Liver (tissue), 3 donors: Measurements from ENCODE around the gene PFN1.

Source experiments
- EGR1 ChIP-seq, 2 donors: IDR thresholded peaks; 2 replicates each; pipeline ENCODE4 v1.6.1; 2016 to 2018; ENCODE audit warnings: antibody characterized with exemption in 2 of 2, low read depth in 2 of 2
- JUND ChIP-seq, 2 donors: IDR thresholded peaks; 2 replicates each; pipeline ENCODE4 v1.6.1; 2016; ENCODE audit warnings: antibody characterized with exemption in 2 of 2
- REST ChIP-seq: IDR thresholded peaks from 2 replicates; pipeline ENCODE4 v1.6.1; 2016; ENCODE audit warnings: antibody characterized with exemption, mild to moderate bottlenecking
- RXRA ChIP-seq, 2 donors: IDR thresholded peaks; 2 replicates each; pipeline ENCODE4 v1.6.1; 2017 to 2018; ENCODE audit warnings: antibody characterized with exemption in 2 of 2, mild to moderate bottlenecking in 1 of 2
- SP1 ChIP-seq: IDR thresholded peaks from 2 replicates; pipeline ENCODE4 v1.6.1; 2018; ENCODE audit warnings: antibody characterized with exemption, mild to moderate bottlenecking
- TAF1 ChIP-seq: conservative IDR thresholded peaks from 2 replicates; pipeline ENCODE4 v1.6.1; 2016; ENCODE audit warnings: antibody characterized with exemption, mild to moderate bottlenecking
- TF ChIP-seq, protein P1 (sequence below): fragments of 150-350 bp; IDR thresholded peaks from 2 replicates; pipeline ENCODE4 v1.5.1; 2017; ENCODE audit warnings: improper control_type of control experiment, low read depth, low read length; ENCODE audit not compliant: missing input control
- donor health status: healthy.
- donor health status: healthy.

GRCh38 chr17:4901648-4902344 is 46.5 kb downstream of the PFN1 start:
- TF ChIP-seq, protein P1, sequence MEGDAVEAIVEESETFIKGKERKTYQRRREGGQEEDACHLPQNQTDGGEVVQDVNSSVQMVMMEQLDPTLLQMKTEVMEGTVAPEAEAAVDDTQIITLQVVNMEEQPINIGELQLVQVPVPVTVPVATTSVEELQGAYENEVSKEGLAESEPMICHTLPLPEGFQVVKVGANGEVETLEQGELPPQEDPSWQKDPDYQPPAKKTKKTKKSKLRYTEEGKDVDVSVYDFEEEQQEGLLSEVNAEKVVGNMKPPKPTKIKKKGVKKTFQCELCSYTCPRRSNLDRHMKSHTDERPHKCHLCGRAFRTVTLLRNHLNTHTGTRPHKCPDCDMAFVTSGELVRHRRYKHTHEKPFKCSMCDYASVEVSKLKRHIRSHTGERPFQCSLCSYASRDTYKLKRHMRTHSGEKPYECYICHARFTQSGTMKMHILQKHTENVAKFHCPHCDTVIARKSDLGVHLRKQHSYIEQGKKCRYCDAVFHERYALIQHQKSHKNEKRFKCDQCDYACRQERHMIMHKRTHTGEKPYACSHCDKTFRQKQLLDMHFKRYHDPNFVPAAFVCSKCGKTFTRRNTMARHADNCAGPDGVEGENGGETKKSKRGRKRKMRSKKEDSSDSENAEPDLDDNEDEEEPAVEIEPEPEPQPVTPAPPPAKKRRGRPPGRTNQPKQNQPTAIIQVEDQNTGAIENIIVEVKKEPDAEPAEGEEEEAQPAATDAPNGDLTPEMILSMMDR = no peak
- TF ChIP-seq REST (no peak), TAF1 (no peak), SP1 (peak; percentile 41), JUND (IDR thresholded peaks at IDR 0.05) (no peak), RXRA (IDR thresholded peaks at IDR 0.05) (no peak), EGR1 (IDR thresholded peaks at IDR 0.05; ENCODE audit: low read depth in 2 of 2) (no peak)
